ENCODE data around the gene GABRR3.

The GABRR3 gene

DNA sequence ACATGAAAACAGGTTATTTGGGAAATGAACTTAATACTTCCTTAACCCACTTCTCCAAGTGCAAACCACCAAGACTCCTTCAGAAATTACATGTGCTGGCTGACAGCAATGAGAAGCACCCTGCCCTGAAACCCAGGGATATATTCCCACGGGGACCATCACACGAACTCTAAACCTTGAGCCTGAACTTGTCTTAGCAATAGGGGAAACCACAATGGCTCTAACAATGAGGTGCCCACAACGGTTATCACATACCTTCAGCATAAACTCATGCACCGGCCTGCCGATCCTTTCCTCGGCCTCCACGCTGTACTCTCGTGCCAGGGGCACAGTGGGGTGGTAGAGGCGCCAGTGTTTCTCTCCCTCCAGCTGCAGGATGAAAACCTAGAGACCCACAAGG, 76.3 kb downstream of the GABRR3 start:
- peaks cover 38% of the 10 kb centered on the region for H3K79me2 ChIP-seq (ENCODE audit: control insufficient read depth, low read length)
- peaks cover 3% of the 10 kb centered on the region; the same call in 1 of the 2 replicates for H4K20me1 ChIP-seq (ENCODE audit: control insufficient read depth, insufficient read depth, low read depth, low read length)
- H3F3A ChIP-seq (ENCODE audit: control insufficient read depth, insufficient read depth), result no peaks in the 10 kb centered on the region
- H3K9me3 ChIP-seq (ENCODE audit: control insufficient read depth, insufficient read depth, low read length), result no peaks in the 10 kb centered on the region
- no peak overlapping the region for H3K4me2 ChIP-seq (ENCODE audit: low read length)
- peaks cover 96% of the 10 kb centered on the region for H3K36me3 ChIP-seq (ENCODE audit: control insufficient read depth, low read length)
- H3K4me1 ChIP-seq (ENCODE audit: control insufficient read depth, low read length), result no peaks in the 10 kb centered on the region
- H3K4me3 ChIP-seq (ENCODE audit: low read length), result no peak overlapping the region
- H3K27me3 ChIP-seq (ENCODE audit: control insufficient read depth, low read length), result no peaks in the 10 kb centered on the region
- H3K9me2 ChIP-seq (replicated peaks; ENCODE audit: control insufficient read depth, low read length), result no peaks in the 10 kb centered on the region
- no peak overlapping the region for H3K27ac ChIP-seq (ENCODE audit: low read depth, low read length)
- TF ChIP-seq, protein P1, sequence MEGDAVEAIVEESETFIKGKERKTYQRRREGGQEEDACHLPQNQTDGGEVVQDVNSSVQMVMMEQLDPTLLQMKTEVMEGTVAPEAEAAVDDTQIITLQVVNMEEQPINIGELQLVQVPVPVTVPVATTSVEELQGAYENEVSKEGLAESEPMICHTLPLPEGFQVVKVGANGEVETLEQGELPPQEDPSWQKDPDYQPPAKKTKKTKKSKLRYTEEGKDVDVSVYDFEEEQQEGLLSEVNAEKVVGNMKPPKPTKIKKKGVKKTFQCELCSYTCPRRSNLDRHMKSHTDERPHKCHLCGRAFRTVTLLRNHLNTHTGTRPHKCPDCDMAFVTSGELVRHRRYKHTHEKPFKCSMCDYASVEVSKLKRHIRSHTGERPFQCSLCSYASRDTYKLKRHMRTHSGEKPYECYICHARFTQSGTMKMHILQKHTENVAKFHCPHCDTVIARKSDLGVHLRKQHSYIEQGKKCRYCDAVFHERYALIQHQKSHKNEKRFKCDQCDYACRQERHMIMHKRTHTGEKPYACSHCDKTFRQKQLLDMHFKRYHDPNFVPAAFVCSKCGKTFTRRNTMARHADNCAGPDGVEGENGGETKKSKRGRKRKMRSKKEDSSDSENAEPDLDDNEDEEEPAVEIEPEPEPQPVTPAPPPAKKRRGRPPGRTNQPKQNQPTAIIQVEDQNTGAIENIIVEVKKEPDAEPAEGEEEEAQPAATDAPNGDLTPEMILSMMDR (IDR thresholded peaks at IDR 0.05; ENCODE audit: low read depth, low read length, poor library complexity, severe bottlenecking), result no peak
- no peak for TF ChIP-seq EZH2phosphoT487 (IDR thresholded peaks at IDR 0.05; ENCODE audit: borderline replicate concordance, low read length)

DNA sequence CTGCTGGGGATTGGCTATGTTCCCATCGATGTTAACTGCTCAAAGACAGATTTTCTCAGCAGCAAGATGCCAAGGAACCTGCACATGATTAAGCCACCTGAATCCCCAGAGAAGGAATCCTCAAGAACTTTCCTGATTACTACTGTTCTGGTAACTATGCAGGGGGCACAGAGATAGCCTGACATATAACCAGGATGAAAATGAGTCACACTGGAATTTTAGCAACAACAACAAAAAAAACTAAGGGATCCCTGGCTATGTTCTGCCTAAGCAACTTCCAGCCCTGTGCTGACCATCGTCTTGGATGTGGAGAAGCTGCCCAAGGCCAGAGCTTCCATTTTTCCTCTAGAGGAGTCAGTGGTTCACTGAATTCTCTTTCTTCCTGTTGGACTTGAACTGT, 76.7 kb downstream of the GABRR3 start:
- H3K4me3 ChIP-seq (ENCODE audit: low read length), result no peak overlapping the region
- no peaks in the 10 kb centered on the region for H3K27me3 ChIP-seq (ENCODE audit: control insufficient read depth, low read length)
- no peak for TF ChIP-seq EZH2phosphoT487 (IDR thresholded peaks at IDR 0.05; ENCODE audit: borderline replicate concordance, low read length)
- TF ChIP-seq, protein P1 (IDR thresholded peaks at IDR 0.05; ENCODE audit: low read depth, low read length, poor library complexity, severe bottlenecking), result no peak
- H3K9me3 ChIP-seq (ENCODE audit: control insufficient read depth, insufficient read depth, low read length), result no peaks in the 10 kb centered on the region
- peaks cover 96% of the 10 kb centered on the region for H3K36me3 ChIP-seq (ENCODE audit: control insufficient read depth, low read length)
- H4K20me1 ChIP-seq (ENCODE audit: control insufficient read depth, insufficient read depth, low read depth, low read length), result 0 out of 2 replicates have a peak, but pooled peaks cover 3% of the 10 kb centered on the region
- H3K4me1 ChIP-seq (ENCODE audit: control insufficient read depth, low read length), result no peaks in the 10 kb centered on the region
- H3K27ac ChIP-seq (ENCODE audit: low read depth, low read length), result no peak overlapping the region
- no peaks in the 10 kb centered on the region for H3F3A ChIP-seq (ENCODE audit: control insufficient read depth, insufficient read depth)
- no peaks in the 10 kb centered on the region for H3K9me2 ChIP-seq (replicated peaks; ENCODE audit: control insufficient read depth, low read length)
- no peak overlapping the region for H3K4me2 ChIP-seq (ENCODE audit: low read length)
- H3K79me2 ChIP-seq (ENCODE audit: control insufficient read depth, low read length), result peaks cover 34% of the 10 kb centered on the region

DNA sequence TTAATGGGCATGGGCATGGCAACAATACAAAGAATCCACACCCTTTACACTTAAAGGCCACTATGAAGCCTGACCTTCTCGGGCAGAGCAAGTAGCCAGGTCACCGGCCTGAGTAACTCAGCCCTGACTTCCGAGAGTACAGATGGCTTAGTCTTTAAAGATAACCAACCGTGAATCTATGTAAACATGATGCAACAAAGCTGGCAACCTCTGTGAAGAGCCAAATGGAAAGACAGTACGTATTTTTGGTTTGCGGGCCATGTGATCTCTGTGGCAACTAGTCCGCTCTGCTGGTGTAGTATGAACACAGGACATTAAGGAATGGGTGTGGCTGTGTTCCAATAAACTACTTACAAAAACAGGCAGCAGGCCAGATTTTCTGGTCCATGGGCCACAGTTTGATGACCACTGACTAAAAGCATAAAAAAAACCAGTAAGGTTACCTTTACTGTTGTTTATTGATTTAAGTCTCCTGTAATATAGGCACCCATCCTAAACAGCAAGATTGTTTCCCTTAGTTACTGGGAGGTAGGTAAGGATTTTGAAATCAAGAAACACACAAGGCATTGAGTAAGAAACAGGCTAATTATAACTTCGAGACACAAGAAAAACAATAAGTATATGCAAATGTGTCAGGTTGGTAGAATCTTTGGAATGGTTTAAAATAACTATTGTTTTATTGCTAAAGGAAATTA, 77.4 kb downstream of the GABRR3 start:
- H3K36me3 ChIP-seq (ENCODE audit: control insufficient read depth, low read length), result peaks cover 95% of the 10 kb centered on the region

More for the DNA sequence above, 77.4 kb downstream of the GABRR3 start:
- no peaks in the 10 kb centered on the region for H3F3A ChIP-seq (ENCODE audit: control insufficient read depth, insufficient read depth)
- H3K9me2 ChIP-seq (replicated peaks; ENCODE audit: control insufficient read depth, low read length), result no peaks in the 10 kb centered on the region
- 0 out of 2 replicates have a peak, but pooled peaks cover 3% of the 10 kb centered on the region for H4K20me1 ChIP-seq (ENCODE audit: control insufficient read depth, insufficient read depth, low read depth, low read length)
- H3K79me2 ChIP-seq (ENCODE audit: control insufficient read depth, low read length), result peaks cover 28% of the 10 kb centered on the region
- no peaks in the 10 kb centered on the region for H3K4me1 ChIP-seq (ENCODE audit: control insufficient read depth, low read length)
- H3K27ac ChIP-seq (ENCODE audit: low read depth, low read length), result no peak overlapping the region
- no peaks in the 10 kb centered on the region for H3K27me3 ChIP-seq (ENCODE audit: control insufficient read depth, low read length)
- H3K9me3 ChIP-seq (ENCODE audit: control insufficient read depth, insufficient read depth, low read length), result no peaks in the 10 kb centered on the region
- no peak for TF ChIP-seq EZH2phosphoT487 (IDR thresholded peaks at IDR 0.05; ENCODE audit: borderline replicate concordance, low read length)
- TF ChIP-seq, protein P1 (IDR thresholded peaks at IDR 0.05; ENCODE audit: low read depth, low read length, poor library complexity, severe bottlenecking), result no peak
- no peak overlapping the region for H3K4me3 ChIP-seq (ENCODE audit: low read length)
- no peak overlapping the region for H3K4me2 ChIP-seq (ENCODE audit: low read length)
